HL-60 (cell line): ENCODE measurements around the gene CSMD2.

Source experiments
- DNase-seq, 2 experiments: peaks; one replicate each; pipeline ENCODE4 v3.0.0-alpha.2; 2010 to 2020; ENCODE audit warnings: low read depth in 1 of 2, low spot score in 1 of 2
- H3K27ac ChIP-seq: fragments of 250-450 bp; sonication (Bioruptor Pico); replicated peaks from 2 replicates; pipeline ENCODE4 v1.5.1; 2020; ENCODE audit warnings: mild to moderate bottlenecking, moderate library complexity
- H3K27me3 ChIP-seq: fragments of 250-450 bp; sonication (Bioruptor Pico); 2 replicates; pipeline ENCODE4 v1.5.1; 2021; ENCODE audit warnings: mild to moderate bottlenecking, moderate library complexity; ENCODE audit not compliant: insufficient read depth, poor library complexity, severe bottlenecking
- H3K4me3 ChIP-seq: replicated peaks from 2 replicates; pipeline ENCODE4 v1.5.1; 2011; ENCODE audit warnings: mild to moderate bottlenecking, control low read depth, low read length; ENCODE audit not compliant: insufficient read depth
- CTCF ChIP-seq: IDR thresholded peaks from one replicate; pipeline ENCODE4 v1.5.1; 2011; ENCODE audit warnings: low read length, control low read depth, inconsistent platforms; ENCODE audit not compliant: insufficient read depth
- GABPA ChIP-seq: IDR thresholded peaks from 2 replicates; pipeline ENCODE4 v1.6.1; 2012; ENCODE audit warnings: low read depth
- POLR2AphosphoS5 ChIP-seq: IDR thresholded peaks from 2 replicates; pipeline ENCODE4 v1.6.1; 2012; ENCODE audit warnings: low read depth
- SPI1 ChIP-seq: IDR thresholded peaks from 2 replicates; pipeline ENCODE4 v1.6.1; 2012; ENCODE audit warnings: low read depth, mild to moderate bottlenecking, borderline replicate concordance
- TF ChIP-seq, protein P1 (sequence below): IDR thresholded peaks from 2 replicates; pipeline ENCODE4 v1.6.1; 2012; ENCODE audit warnings: low read depth; ENCODE audit not compliant: insufficient replicate concordance

Gene CSMD2

DNA sequence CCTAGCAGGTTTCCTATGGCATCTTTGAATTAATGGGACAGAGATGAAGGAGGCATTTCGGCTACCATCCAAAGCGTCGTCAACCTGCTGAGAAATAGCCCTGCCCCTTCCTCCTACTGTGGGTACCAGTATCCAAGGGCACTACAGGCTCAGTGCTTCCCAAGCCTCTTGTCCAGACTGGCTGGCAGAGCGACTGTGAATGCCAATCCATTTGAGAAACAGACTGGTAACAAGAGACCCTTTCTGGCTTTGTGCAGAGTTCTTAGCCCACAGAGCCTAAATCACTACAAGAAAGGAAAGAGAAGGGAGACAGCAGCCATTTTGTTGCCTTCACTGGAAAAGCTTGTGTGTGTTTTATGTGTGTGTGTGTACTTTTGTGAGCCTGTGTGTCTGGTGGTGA, 185.7 kb downstream of the CSMD2 start:
- no peak for TF ChIP-seq POLR2AphosphoS5
- TF ChIP-seq, protein P1, sequence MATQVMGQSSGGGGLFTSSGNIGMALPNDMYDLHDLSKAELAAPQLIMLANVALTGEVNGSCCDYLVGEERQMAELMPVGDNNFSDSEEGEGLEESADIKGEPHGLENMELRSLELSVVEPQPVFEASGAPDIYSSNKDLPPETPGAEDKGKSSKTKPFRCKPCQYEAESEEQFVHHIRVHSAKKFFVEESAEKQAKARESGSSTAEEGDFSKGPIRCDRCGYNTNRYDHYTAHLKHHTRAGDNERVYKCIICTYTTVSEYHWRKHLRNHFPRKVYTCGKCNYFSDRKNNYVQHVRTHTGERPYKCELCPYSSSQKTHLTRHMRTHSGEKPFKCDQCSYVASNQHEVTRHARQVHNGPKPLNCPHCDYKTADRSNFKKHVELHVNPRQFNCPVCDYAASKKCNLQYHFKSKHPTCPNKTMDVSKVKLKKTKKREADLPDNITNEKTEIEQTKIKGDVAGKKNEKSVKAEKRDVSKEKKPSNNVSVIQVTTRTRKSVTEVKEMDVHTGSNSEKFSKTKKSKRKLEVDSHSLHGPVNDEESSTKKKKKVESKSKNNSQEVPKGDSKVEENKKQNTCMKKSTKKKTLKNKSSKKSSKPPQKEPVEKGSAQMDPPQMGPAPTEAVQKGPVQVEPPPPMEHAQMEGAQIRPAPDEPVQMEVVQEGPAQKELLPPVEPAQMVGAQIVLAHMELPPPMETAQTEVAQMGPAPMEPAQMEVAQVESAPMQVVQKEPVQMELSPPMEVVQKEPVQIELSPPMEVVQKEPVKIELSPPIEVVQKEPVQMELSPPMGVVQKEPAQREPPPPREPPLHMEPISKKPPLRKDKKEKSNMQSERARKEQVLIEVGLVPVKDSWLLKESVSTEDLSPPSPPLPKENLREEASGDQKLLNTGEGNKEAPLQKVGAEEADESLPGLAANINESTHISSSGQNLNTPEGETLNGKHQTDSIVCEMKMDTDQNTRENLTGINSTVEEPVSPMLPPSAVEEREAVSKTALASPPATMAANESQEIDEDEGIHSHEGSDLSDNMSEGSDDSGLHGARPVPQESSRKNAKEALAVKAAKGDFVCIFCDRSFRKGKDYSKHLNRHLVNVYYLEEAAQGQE: no peak
- TF ChIP-seq SPI1: no peak
- no peak for TF ChIP-seq GABPA
- no peak for TF ChIP-seq CTCF

DNA sequence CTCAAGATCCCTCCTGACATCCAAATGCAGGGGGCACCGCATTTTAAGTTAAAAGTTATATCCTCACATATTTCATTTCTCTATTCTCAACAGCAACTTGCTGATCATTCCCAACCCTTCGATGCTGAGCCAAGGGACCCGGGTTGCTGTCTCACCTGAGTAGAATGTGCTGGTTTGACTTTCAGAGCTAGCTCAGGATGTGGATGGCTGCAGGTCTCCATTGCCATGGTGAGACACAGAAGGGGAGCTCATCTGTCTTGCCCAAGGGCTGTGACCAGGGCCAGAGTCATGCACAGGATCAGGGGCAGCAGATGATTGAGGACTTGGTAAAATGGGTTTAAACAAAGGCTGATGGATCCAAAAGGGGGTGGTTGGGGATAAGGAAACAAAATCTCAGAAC, 189.1 kb downstream of the CSMD2 start:
- Histone ChIP-seq H3K27me3 (no peaks in the 10 kb centered on the region), H3K4me3 (no peak overlapping the region), H3K27ac (no peak overlapping the region)
- no peak for DNase-seq
- TF ChIP-seq GABPA (no peak), POLR2AphosphoS5 (no peak), CTCF (no peak), SPI1 (no peak)
- TF ChIP-seq, protein P1: no peak

More for the DNA sequence above, 185.7 kb downstream of the CSMD2 start:
- no peak overlapping the region for H3K27ac ChIP-seq
- H3K4me3 ChIP-seq: no peak overlapping the region
- no peak for DNase-seq
- no peaks in the 10 kb centered on the region for H3K27me3 ChIP-seq

DNA sequence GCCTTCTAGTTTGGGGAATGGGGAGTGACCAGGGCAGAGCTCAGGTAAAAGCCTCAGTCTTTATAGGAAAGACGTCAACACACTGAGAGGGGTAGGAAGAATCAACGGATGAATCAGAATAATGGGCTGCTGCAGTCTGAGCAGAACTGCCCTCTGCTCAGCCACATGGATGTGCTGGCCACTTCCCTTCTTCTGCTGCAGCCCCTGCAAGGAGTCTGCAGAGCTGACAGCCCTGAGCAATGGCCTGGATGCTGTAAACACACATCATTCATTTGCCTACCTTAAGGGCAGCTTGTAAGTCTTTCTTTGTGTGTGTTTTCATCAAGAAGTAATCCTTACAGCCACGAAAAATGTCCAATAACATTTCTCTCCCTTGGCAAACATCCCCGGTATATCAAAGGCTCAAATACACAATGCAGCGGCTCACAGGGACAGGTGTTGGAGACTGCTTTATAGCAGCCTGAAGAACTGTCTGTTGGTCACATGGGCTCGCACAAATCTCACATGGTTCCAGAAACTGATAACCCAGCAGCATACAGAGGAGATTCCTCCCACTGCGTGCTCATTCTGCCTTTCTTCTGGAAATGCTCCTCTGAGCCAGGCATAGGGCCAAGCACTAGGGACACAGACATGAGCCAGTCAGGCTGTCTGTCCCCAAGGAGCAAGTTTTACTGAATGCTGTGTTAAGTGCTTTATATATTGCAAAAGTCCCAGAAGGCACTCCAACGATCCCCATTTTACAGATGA, 191.1 kb downstream of the CSMD2 start:
- no peak for DNase-seq
- H3K4me3 ChIP-seq: no peak overlapping the region
- no peak overlapping the region for H3K27ac ChIP-seq
- TF ChIP-seq CTCF: no peak
- TF ChIP-seq SPI1: no peak
- no peak for TF ChIP-seq POLR2AphosphoS5
- TF ChIP-seq, protein P1: no peak
- TF ChIP-seq GABPA: no peak
- H3K27me3 ChIP-seq: no peaks in the 10 kb centered on the region
